ENCODE data around the gene CARD11. TPM values are rescaled to one million over a fixed set of nuclear protein-coding genes. Genes with fewer than 3 reads are reported as not detected.

CARD11 gene
- total RNA-seq, 1 donor from 2014 or later, result 3.5 TPM

GRCh38 chr7:2859952-2860351, 183.7 kb downstream of the CARD11 start:
- no peak for DNase-seq (ENCODE audit: extremely low read depth, low read depth, low spot score)

- DNase-seq (ENCODE audit: extremely low read depth, low read depth, low spot score), result no peak
These were observed 185.0 kb downstream of the CARD11 start for GRCh38 chr7:2858621-2859020.

- no peak for DNase-seq (ENCODE audit: extremely low read depth, low read depth, low spot score)
These were observed 187.1 kb downstream of the CARD11 start for GRCh38 chr7:2856388-2857169.

Other genes with a start within 250 kb of the CARD11 start
- 70.8 and 86.9 TPM in 2 replicates for gene GNA12, start 199.6 kb downstream of the CARD11 start, total RNA-seq